ENCODE data around the gene PSME3IP1. TPM values are rescaled to one million over a fixed set of nuclear protein-coding genes. Genes with fewer than 3 reads are reported as not detected.
A peak's percentile ranks its signal among the peaks of the same experiment; 100 is the strongest.

The PSME3IP1 gene
- polyA plus RNA-seq, 3 donors = 97.8 to 135 (median 124) TPM

DNA sequence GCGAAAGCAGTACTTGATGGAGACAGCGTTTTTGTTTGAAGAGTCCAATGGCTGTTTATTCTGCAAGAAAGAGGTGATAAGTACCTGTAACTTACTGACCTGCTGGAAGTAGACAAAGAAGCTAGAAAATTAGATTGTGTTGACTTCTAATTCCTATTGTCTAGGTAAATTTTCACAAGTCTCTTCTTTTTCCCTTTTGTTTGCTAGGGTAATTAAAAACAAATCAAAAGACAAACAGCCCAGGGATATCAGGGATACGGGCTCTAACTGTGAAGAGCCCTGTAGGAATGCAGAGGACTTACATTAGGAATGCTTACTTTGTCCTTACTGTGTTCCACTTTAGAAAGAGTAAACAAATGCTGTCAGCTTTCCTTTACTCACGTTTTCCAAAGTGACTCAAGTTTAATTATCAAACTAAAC is 7.0 kb downstream of the PSME3IP1 start:
- DNase-seq = no peak

DNA sequence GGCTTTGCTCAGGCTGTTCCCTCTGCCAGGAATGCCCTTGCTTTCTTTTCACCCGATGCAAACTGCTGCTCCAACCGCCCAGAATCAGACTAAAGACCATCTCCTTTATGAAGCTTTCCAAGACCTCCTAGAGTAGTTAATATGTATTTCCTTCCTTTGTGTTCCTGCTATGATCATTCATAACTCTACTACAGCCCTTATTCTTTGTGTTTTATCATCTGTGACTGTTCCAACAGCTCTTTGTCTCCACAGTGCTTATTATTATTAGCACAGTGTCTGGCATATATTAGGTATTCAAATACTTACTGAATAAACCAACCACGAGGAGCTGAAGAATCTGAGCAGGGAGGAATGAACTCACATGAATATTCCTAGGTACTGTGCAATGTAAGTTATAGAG is 7.6 kb downstream of the PSME3IP1 start:
- no peak for DNase-seq

DNA sequence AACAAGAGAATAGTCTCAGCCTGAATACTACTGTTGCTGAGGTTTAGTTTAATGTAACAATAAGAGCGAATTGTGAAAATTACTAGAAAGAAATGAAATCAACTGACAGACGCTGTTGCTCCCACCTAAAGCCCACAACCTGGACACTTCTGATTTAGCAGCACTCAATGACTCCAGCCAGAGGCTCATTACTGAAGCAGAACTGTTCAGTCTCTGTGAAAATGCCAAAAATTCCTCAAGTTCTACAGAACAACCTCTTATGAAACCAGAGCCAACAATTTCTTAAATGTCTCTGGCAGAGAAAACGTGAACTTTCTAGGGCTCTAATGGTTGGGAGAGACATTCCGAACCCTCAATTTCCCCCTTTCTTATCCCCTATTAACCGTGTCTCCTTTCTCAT is 9.9 kb downstream of the PSME3IP1 start:
- DNase-seq = peak; percentile 15

DNA sequence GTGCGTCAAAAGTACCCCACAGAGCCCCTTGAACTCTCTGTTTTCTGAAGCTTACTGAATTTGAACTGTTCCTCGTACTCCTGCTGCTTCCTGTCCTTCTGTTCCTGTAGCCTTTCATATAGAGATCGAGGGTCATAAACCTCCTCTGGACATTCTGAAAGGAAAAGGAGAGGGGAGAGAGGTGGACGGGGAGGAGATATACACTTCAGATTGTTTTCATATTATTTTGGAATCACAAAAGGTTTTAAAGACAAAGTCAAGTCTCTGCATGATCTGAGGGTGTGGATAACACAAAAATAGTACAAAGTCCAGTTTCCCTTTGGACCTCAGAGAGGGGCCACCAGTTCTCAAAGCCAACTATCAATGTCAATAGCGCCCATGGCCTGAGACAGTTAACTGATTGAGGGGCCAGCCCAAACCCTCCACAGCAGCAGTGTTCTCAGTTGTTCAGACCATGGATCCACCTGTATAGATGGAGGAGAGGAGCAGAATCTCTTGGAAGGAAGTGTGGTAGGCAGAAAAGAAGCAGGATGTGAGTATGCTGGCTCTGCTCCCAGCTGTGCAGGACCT is 13.0 kb downstream of the PSME3IP1 start:
- DNase-seq = no peak

- no peak for DNase-seq
Measured at GRCh38 chr16:57169327-57169726, 16.5 kb downstream of the PSME3IP1 start.

DNA sequence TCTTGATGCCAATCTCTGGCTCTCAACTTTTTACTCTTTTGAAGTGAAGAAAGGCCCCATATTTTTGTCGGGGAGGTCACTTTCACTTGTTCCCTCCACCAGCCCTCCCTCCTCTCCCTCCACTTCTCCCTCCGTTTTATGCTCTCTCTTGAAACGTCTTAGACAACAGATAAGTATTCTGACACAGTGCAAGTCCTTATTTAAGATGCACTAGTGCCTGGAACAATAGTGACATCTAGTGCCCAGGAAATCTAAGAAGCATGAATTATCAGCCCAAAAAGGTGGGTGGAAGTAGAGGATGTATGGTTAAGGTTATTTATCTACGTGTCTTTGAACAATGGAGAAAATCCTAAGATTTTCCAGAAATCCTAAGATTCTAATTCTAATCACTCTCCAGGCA is 17.9 kb downstream of the PSME3IP1 start:
- DNase-seq = peak; percentile 69

DNA sequence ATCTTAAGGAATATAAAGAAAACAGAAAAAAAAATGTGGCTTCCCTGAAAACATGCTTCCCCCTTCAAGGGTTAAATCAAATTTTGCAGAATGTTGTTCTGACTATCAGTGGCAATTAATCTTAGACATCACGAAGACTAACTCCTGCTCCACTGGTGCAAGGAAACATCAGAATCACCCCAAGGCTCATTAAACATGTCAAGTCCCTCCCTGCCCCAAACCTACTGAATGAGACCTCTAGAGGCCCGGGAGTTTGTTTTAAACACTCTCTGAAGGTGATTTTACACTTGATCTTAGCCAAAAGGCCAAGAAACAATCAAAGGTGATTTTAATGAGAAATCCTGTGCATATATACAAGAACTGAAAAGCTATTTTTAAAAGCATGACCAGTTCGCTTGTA is 18.3 kb downstream of the PSME3IP1 start:
- peak; percentile 73 for DNase-seq

DNA sequence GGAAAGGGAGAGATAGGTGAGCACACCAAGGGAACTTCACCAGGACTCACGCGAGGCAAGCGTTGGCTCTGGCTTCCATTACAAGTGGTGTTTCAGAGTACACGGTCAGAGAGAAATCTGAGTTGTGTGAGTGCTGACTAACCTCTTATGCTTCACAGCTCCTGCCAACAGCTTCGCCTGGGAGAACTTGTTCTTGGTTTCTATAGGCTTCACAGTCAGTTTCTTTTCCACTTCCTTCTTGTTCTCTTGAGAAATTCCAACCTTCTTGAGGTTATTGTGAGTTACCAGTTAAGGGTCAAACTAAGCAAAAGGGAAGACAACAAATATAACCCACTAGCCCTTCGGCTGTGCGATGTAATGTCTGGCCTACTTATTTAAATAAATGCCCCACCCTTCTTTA is 18.9 kb downstream of the PSME3IP1 start:
- no peak for DNase-seq

- DNase-seq = no peak
Measured at GRCh38 chr16:57166451-57166850, 19.4 kb downstream of the PSME3IP1 start.

DNA sequence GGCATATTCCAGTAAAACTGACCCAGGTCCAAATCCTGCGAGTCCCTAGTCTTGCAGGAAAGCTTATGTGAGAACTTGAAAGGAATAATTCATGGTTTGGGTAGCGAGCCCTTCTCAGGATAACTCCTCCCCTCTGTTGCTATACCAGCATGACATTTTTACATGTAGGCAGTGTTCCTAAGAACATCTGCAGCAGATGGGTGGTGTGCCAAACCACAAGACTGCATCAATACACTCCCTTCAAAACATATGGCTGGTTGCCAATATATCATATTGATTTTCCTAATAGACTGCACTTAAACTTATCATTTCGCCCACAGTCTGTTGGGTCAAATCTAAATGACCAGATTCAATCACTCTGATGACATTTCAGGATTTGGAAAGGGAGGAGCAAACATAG is 19.9 kb downstream of the PSME3IP1 start:
- no peak for DNase-seq

DNA sequence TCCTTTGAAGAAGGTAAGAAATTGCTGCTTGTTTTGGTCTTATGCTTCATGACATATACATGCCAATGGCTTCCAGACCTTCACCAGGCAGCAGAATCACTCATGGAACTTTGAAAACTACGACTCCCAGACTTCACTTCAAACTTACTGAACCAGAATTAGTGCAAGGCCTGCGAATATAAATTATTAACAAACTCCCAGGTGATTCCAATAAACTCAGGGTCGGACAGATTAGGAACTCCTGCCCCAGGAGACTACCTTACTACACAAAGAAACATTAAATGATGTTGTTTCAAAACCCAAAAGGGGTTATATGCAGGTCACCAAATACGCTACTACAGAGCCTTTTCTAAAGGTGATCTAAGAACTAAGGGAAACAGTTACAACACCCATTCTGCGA is 20.4 kb downstream of the PSME3IP1 start:
- DNase-seq = no peak

- DNase-seq = peak; percentile 42
Measured at GRCh38 chr16:57163842-57164241, 22.0 kb downstream of the PSME3IP1 start.

- DNase-seq = no peak
Measured at GRCh38 chr16:57159447-57159846, 26.4 kb downstream of the PSME3IP1 start.

GRCh38 chr16:57157533-57157932 is 28.3 kb downstream of the PSME3IP1 start:
- no peak for DNase-seq

DNA sequence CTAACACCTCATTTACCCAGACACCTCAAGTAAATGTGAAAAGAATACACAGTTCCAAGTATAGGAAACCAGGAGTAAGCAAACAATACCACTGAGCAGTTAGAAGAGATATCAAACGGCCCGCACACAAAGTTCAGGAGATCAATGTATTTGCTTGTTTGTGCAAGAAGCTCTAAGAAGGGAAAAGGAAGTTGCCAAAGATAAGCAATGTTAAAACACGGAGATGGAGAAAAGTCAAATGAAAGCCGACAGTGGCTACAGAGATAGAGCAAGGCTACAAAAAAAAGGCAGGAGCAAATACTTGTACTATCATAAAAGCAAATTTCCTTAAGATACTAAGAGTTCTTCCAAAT is 29.5 kb downstream of the PSME3IP1 start:
- DNase-seq = no peak

DNA sequence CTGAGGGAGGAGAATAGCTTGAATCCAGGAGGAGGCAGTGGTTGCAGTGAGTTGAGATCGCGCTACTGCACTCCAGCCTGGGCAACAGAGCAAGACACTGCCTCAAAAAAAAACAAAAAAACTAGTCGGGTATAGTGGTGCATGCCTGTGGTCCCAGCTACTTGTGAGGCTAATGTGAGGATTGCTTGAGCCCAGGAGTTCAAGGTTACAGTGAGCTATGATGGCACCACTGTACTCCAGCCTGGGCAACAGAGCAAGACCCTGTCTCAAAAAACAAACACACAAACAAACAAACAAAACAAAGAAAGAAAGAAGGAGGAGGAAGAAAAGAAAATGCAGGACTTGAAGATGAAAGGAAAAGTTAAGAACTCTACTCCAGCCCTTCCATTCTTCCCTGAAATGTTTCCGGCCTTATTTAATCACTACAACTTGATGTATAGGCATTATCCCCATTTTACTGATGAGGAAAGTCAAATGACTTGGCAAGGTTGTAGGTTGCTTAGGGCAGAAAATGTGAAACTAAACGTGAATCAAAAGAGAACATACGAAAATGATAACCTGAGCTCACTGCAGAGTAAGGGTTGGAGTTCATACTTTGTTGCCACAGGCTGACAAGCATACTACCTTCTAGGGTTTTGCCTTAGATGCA is 30.0 kb downstream of the PSME3IP1 start:
- DNase-seq = no peak

- no peak for DNase-seq
Measured at GRCh38 chr16:57153841-57154240, 32.0 kb downstream of the PSME3IP1 start.

GRCh38 chr16:57152096-57153093 is 33.4 kb downstream of the PSME3IP1 start:
- no peak for DNase-seq

- DNase-seq = no peak
Measured at GRCh38 chr16:57151369-57151768, 34.5 kb downstream of the PSME3IP1 start.

- DNase-seq = no peak
Measured at GRCh38 chr16:57150682-57151330, 35.0 kb downstream of the PSME3IP1 start.

DNA sequence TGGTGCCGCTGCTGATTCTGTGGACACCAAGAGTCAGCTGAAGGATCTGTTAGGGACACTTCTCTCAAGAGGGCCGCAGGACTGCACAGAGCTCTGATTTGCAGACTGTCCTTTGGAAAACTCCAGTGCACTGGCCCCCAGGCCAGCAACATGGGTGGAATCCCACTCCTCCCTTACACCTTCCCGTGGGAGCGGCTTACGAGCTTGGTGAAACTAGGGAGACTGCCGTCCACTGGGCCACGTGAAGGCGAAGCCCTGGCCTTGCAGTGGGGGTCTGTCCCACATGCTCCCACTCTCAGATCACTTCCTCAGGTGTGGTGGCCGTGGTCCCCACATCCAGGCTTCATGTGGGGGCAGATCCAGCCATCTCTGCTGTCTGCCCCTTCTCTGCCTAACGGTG is 36.4 kb downstream of the PSME3IP1 start:
- no peak for DNase-seq

- no peak for DNase-seq
Measured at GRCh38 chr16:57148481-57148880, 37.4 kb downstream of the PSME3IP1 start.

All from renal pelvis (tissue), 4 donors.